Testis (tissue), 2 donors: ENCODE data around the gene DMD.

Source experiments
- POLR2A ChIP-seq: fragments of 450-650 bp; IDR thresholded peaks from one replicate; pipeline ENCODE4 v1.6.1; 2017; ENCODE audit warnings: antibody characterized with exemption, mild to moderate bottlenecking, moderate library complexity
- TF ChIP-seq, protein P1 (sequence below), 3 experiments: fragments of 450-650 bp in 2 of 3; fragments of 200-600 bp in 1 of 3; sonication (generic) in 1 of 3; IDR thresholded peaks; one replicate each; pipeline ENCODE4 v1.5.1; 2016 to 2019; ENCODE audit warnings: antibody characterized with exemption in 3 of 3, mild to moderate bottlenecking in 2 of 3, moderate library complexity in 1 of 3

DNA sequence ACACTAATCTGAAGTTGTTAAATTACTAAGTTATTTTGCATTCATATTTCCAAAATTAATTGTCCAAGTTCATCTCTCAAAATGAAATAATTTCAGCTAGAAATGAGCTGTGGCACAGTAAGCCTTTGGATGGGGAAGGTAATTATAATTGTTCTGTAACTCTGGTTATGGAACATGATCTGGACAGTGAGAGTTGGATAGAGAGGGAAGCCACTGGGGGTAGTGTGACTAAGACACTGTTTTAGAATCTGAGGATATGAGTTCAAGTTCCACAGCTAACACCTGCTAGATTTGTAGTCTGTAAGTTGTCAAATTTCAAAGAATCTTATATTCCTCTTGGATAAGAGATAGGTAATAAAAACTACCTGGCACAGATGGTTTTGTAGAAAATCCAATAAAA lies 49.5 kb downstream of the DMD start:
- TF ChIP-seq POLR2A: no peak
- TF ChIP-seq, protein P1, sequence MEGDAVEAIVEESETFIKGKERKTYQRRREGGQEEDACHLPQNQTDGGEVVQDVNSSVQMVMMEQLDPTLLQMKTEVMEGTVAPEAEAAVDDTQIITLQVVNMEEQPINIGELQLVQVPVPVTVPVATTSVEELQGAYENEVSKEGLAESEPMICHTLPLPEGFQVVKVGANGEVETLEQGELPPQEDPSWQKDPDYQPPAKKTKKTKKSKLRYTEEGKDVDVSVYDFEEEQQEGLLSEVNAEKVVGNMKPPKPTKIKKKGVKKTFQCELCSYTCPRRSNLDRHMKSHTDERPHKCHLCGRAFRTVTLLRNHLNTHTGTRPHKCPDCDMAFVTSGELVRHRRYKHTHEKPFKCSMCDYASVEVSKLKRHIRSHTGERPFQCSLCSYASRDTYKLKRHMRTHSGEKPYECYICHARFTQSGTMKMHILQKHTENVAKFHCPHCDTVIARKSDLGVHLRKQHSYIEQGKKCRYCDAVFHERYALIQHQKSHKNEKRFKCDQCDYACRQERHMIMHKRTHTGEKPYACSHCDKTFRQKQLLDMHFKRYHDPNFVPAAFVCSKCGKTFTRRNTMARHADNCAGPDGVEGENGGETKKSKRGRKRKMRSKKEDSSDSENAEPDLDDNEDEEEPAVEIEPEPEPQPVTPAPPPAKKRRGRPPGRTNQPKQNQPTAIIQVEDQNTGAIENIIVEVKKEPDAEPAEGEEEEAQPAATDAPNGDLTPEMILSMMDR (IDR thresholded peaks at IDR 0.05): no peak
